SK-N-SH treated with all-trans-retinoic acid at 6 μM for 48 hours (cell line): Measurements from ENCODE around the gene SGPP1.

Source experiments
- ATAC-seq: fragments of 200-7000 bp; cut with Tn5 transposase; 3 replicates; pipeline ENCODE4 v1.9.1; 2020; ENCODE audit warnings: mild to moderate bottlenecking, moderate library complexity
- ARNTL ChIP-seq: fragments of 450-650 bp; formaldehyde crosslinking; IDR thresholded peaks from 2 replicates; pipeline ENCODE4 v1.5.0; 2020; ENCODE audit warnings: low read depth, mild to moderate bottlenecking, moderate library complexity, borderline replicate concordance
- BACH2 ChIP-seq: fragments of 250-450 bp; sonication (Bioruptor Pico); IDR thresholded peaks from 2 replicates; pipeline ENCODE4 v1.9.0; 2021; ENCODE audit warnings: mild to moderate bottlenecking, borderline replicate concordance
- CSDC2 ChIP-seq: fragments of 250-450 bp; sonication (Bioruptor Pico); IDR thresholded peaks from 2 replicates; pipeline ENCODE4 v1.5.0; 2020; ENCODE audit warnings: mild to moderate bottlenecking, moderate library complexity
- GLIS3 ChIP-seq: fragments of 250-450 bp; sonication (Bioruptor Pico); IDR thresholded peaks from 2 replicates; pipeline ENCODE4 v1.5.0; 2020; ENCODE audit warnings: mild to moderate bottlenecking, moderate library complexity
- ISL1 ChIP-seq: fragments of 250-450 bp; sonication (Bioruptor Pico); IDR thresholded peaks from 2 replicates; pipeline ENCODE4 v2.1.2; 2022; ENCODE audit warnings: mild to moderate bottlenecking, moderate library complexity
- OSR1 ChIP-seq: fragments of 250-450 bp; sonication (Bioruptor Pico); IDR thresholded peaks from 2 replicates; pipeline ENCODE4 v1.8.0; 2022; ENCODE audit warnings: moderate library complexity, mild to moderate bottlenecking, inconsistent platforms
- PPARA ChIP-seq: fragments of 250-450 bp; sonication (Bioruptor Pico); IDR thresholded peaks from 2 replicates; pipeline ENCODE4 v1.5.0; 2020; ENCODE audit warnings: mild to moderate bottlenecking, borderline replicate concordance
- RARB ChIP-seq: fragments of 250-450 bp; sonication (Bioruptor Pico); IDR thresholded peaks from 2 replicates; pipeline ENCODE4 v1.8.0; 2021; ENCODE audit warnings: mild to moderate bottlenecking, moderate library complexity
- SNAI2 ChIP-seq: fragments of 250-450 bp; sonication (Bioruptor Pico); IDR thresholded peaks from 2 replicates; pipeline ENCODE4 v1.5.0; 2020; ENCODE audit warnings: mild to moderate bottlenecking, moderate library complexity
- TCF4 ChIP-seq: fragments of 250-450 bp; sonication (Bioruptor Pico); IDR thresholded peaks from 2 replicates; pipeline ENCODE4 v1.8.0; 2021; ENCODE audit warnings: mild to moderate bottlenecking, moderate library complexity, borderline replicate concordance
- TOX ChIP-seq: fragments of 250-450 bp; sonication (Bioruptor Pico); IDR thresholded peaks from 2 replicates; pipeline ENCODE4 v1.8.0; 2021; ENCODE audit warnings: mild to moderate bottlenecking, moderate library complexity, borderline replicate concordance
- ZC3H10 ChIP-seq: fragments of 250-450 bp; sonication (Bioruptor Pico); IDR thresholded peaks from 2 replicates; pipeline ENCODE4 v1.5.1; 2021; ENCODE audit warnings: mild to moderate bottlenecking, moderate library complexity
- ZFP3 ChIP-seq: fragments of 250-450 bp; sonication (Bioruptor Pico); IDR thresholded peaks from 2 replicates; pipeline ENCODE4 v1.5.0; 2020; ENCODE audit warnings: mild to moderate bottlenecking, moderate library complexity
- ZFP30 ChIP-seq: fragments of 450-650 bp; formaldehyde crosslinking; IDR thresholded peaks from 2 replicates; pipeline ENCODE4 v1.5.0; 2022; ENCODE audit warnings: mild to moderate bottlenecking, moderate library complexity
- ZNF70 ChIP-seq: fragments of 450-650 bp; formaldehyde crosslinking; IDR thresholded peaks from 2 replicates; pipeline ENCODE4 v1.5.0; 2020; ENCODE audit warnings: mild to moderate bottlenecking, moderate library complexity
- ZNF8 ChIP-seq: fragments of 450-650 bp; formaldehyde crosslinking; IDR thresholded peaks from 2 replicates; pipeline ENCODE4 v1.5.0; 2020; ENCODE audit warnings: mild to moderate bottlenecking, moderate library complexity
- TF ChIP-seq, protein P1 (sequence below): fragments of 250-450 bp; sonication (Bioruptor Pico); IDR thresholded peaks from 2 replicates; pipeline ENCODE4 v1.5.0; 2020; ENCODE audit warnings: mild to moderate bottlenecking, moderate library complexity
- TF ChIP-seq, protein P2 (sequence below): fragments of 250-450 bp; sonication (Bioruptor Pico); IDR thresholded peaks from 2 replicates; pipeline ENCODE4 v1.5.1; 2021; ENCODE audit warnings: mild to moderate bottlenecking, moderate library complexity
- TF ChIP-seq, protein P3 (sequence below): fragments of 250-450 bp; sonication (Bioruptor Pico); IDR thresholded peaks from 2 replicates; pipeline ENCODE4 v1.8.0; 2021; ENCODE audit warnings: low read depth, mild to moderate bottlenecking, moderate library complexity, borderline replicate concordance
- TF ChIP-seq, protein P4 (sequence below): fragments of 250-450 bp; sonication (Bioruptor Pico); IDR thresholded peaks from 2 replicates; pipeline ENCODE4 v1.5.1; 2020; ENCODE audit warnings: low read depth, mild to moderate bottlenecking, moderate library complexity
- TF ChIP-seq, protein P5 (sequence below): fragments of 250-450 bp; sonication (Bioruptor Pico); IDR thresholded peaks from 2 replicates; pipeline ENCODE4 v1.8.0; 2020; ENCODE audit warnings: mild to moderate bottlenecking, moderate library complexity, borderline replicate concordance

The SGPP1 gene

DNA sequence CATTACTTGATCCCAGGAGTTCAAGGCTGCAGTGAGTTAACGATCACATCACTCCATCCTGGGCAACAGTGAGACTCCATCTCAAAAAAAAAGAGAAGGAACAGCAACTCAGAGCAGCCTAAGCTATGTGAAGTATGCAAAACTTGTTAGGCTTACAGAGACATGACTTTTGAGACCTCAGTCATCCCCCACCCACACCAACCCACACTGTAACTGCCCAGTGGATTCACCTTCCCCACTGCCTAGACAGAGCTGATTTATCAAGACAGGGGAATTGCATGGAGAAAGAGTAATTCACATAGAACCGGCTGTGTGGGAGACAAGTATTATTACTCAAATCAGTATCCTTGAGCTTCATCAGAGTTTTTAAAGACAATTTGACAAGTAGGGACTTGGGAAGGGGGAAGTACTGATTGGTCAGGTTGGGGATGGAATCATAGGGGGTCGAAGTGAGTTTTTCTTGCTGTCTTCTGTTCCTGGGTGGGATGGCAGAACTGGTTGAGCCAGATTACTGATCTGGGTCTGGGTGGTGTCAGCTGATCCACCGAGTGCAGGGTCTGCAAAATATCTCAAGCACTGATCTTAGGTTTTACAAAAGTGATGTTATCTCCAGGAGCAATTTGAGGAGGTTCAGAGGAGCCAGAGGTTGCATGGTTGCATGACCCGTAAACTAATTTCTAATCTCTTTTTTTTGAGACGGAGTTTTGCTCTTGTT, 80.0 kb downstream of the SGPP1 start:
- no peak; the same call in 2 of the 3 replicates for ATAC-seq
- no peak for TF ChIP-seq SNAI2
- TF ChIP-seq, protein P1, sequence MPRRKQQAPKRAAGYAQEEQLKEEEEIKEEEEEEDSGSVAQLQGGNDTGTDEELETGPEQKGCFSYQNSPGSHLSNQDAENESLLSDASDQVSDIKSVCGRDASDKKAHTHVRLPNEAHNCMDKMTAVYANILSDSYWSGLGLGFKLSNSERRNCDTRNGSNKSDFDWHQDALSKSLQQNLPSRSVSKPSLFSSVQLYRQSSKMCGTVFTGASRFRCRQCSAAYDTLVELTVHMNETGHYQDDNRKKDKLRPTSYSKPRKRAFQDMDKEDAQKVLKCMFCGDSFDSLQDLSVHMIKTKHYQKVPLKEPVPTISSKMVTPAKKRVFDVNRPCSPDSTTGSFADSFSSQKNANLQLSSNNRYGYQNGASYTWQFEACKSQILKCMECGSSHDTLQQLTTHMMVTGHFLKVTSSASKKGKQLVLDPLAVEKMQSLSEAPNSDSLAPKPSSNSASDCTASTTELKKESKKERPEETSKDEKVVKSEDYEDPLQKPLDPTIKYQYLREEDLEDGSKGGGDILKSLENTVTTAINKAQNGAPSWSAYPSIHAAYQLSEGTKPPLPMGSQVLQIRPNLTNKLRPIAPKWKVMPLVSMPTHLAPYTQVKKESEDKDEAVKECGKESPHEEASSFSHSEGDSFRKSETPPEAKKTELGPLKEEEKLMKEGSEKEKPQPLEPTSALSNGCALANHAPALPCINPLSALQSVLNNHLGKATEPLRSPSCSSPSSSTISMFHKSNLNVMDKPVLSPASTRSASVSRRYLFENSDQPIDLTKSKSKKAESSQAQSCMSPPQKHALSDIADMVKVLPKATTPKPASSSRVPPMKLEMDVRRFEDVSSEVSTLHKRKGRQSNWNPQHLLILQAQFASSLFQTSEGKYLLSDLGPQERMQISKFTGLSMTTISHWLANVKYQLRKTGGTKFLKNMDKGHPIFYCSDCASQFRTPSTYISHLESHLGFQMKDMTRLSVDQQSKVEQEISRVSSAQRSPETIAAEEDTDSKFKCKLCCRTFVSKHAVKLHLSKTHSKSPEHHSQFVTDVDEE (CRISPR knock-in tag), result no peak
- TF ChIP-seq PPARA (CRISPR knock-in tag), result no peak
- TF ChIP-seq, protein P2, sequence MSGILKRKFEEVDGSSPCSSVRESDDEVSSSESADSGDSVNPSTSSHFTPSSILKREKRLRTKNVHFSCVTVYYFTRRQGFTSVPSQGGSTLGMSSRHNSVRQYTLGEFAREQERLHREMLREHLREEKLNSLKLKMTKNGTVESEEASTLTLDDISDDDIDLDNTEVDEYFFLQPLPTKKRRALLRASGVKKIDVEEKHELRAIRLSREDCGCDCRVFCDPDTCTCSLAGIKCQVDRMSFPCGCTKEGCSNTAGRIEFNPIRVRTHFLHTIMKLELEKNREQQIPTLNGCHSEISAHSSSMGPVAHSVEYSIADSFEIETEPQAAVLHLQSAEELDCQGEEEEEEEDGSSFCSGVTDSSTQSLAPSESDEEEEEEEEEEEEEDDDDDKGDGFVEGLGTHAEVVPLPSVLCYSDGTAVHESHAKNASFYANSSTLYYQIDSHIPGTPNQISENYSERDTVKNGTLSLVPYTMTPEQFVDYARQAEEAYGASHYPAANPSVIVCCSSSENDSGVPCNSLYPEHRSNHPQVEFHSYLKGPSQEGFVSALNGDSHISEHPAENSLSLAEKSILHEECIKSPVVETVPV, result no peak
- TF ChIP-seq ZC3H10 (CRISPR knock-in tag), result no peak
- TF ChIP-seq, protein P3, sequence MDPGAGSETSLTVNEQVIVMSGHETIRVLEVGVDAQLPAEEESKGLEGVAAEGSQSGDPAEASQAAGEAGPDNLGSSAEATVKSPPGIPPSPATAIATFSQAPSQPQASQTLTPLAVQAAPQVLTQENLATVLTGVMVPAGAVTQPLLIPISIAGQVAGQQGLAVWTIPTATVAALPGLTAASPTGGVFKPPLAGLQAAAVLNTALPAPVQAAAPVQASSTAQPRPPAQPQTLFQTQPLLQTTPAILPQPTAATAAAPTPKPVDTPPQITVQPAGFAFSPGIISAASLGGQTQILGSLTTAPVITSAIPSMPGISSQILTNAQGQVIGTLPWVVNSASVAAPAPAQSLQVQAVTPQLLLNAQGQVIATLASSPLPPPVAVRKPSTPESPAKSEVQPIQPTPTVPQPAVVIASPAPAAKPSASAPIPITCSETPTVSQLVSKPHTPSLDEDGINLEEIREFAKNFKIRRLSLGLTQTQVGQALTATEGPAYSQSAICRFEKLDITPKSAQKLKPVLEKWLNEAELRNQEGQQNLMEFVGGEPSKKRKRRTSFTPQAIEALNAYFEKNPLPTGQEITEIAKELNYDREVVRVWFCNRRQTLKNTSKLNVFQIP (CRISPR knock-in tag), result no peak
- TF ChIP-seq, protein P4, sequence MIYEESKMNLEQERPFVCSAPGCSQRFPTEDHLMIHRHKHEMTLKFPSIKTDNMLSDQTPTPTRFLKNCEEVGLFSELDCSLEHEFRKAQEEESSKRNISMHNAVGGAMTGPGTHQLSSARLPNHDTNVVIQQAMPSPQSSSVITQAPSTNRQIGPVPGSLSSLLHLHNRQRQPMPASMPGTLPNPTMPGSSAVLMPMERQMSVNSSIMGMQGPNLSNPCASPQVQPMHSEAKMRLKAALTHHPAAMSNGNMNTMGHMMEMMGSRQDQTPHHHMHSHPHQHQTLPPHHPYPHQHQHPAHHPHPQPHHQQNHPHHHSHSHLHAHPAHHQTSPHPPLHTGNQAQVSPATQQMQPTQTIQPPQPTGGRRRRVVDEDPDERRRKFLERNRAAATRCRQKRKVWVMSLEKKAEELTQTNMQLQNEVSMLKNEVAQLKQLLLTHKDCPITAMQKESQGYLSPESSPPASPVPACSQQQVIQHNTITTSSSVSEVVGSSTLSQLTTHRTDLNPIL, result no peak
- no peak for TF ChIP-seq ZFP30 (CRISPR knock-in tag)
- no peak for TF ChIP-seq ARNTL (CRISPR knock-in tag)
- TF ChIP-seq TOX (CRISPR knock-in tag), result no peak
- TF ChIP-seq CSDC2 (CRISPR knock-in tag), result no peak
- TF ChIP-seq ISL1 (CRISPR knock-in tag), result no peak
- TF ChIP-seq BACH2 (CRISPR knock-in tag), result no peak
- TF ChIP-seq GLIS3 (CRISPR knock-in tag), result no peak
- no peak for TF ChIP-seq ZNF8 (CRISPR knock-in tag)
- no peak for TF ChIP-seq OSR1 (CRISPR knock-in tag)

DNA sequence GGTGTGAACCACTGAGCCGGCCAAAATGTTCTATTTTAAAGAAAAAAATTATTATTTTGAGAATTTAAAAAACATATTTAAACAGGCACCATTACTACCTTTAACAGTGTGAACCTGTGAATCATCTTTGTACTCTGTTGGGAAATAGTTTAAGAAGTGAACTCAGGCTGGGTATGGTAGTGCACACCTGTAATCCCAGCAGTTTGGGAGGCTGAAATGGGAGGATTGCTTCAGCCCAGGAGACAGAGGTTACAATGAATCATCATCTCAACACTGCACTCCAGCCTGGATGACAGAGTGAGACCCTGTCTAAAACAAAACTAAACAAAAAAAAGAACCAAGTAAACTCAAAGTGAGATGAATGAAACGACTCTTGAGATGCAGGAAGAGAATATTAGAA, 83.1 kb downstream of the SGPP1 start:
- ATAC-seq, result no peak
- TF ChIP-seq TCF4 (CRISPR knock-in tag) (no peak), ZFP3 (CRISPR knock-in tag) (no peak), ARNTL (CRISPR knock-in tag) (no peak), ZNF70 (no peak), RARB (CRISPR knock-in tag) (no peak), SNAI2 (no peak), OSR1 (CRISPR knock-in tag) (no peak)
- TF ChIP-seq, protein P3 (CRISPR knock-in tag), result no peak

DNA sequence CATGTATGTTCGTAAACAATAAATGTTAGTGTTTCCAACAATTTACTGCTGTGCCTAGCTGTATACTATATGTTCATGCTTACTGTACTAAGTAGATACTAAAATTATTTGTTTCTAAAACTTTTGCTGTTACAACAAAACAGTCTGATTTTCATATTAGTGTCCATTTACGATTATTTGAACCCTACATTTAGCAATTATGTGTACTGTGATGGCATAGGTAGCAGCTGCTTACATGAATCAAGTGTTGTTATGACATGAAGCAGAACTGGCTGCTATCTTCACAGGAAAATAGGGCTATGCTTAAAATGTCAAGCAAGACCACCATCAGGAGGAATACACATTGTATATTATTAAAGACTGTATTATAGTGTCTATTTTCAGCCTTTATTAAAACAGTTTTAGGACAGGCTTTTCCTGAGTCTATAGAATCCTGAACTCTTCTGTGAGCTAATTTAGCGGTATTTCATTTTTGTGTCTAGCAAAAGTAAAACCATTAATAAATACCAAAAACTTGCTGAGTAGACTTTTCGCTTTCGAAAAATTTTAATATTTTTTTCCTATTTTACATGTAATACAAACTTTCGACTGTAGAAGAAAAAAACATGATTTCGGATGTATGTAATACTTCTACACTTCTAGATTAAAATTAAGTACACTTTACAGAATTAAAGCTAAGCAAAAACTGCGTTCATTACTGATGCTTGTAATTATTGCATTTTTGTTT, 85.0 kb downstream of the SGPP1 start:
- TF ChIP-seq ARNTL (CRISPR knock-in tag) (no peak), ZNF8 (CRISPR knock-in tag) (no peak), ZC3H10 (CRISPR knock-in tag) (no peak), ISL1 (CRISPR knock-in tag) (no peak), GLIS3 (CRISPR knock-in tag) (no peak)
- TF ChIP-seq, protein P5, sequence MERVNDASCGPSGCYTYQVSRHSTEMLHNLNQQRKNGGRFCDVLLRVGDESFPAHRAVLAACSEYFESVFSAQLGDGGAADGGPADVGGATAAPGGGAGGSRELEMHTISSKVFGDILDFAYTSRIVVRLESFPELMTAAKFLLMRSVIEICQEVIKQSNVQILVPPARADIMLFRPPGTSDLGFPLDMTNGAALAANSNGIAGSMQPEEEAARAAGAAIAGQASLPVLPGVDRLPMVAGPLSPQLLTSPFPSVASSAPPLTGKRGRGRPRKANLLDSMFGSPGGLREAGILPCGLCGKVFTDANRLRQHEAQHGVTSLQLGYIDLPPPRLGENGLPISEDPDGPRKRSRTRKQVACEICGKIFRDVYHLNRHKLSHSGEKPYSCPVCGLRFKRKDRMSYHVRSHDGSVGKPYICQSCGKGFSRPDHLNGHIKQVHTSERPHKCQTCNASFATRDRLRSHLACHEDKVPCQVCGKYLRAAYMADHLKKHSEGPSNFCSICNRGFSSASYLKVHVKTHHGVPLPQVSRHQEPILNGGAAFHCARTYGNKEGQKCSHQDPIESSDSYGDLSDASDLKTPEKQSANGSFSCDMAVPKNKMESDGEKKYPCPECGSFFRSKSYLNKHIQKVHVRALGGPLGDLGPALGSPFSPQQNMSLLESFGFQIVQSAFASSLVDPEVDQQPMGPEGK (CRISPR knock-in tag), result no peak
- no peak for ATAC-seq
